ENCODE measurements around the gene NDUFA1. TPM values are rescaled to one million over a fixed set of nuclear protein-coding genes. Genes with fewer than 3 reads are reported as not detected.

The NDUFA1 gene
- total RNA-seq, 4 donors from 2014 or later: 101 to 119 (median 105) TPM

GRCh38 chrX:119852382-119853353 lies 19.0 kb upstream of the NDUFA1 start, which contains the start of gene UPF3B:
TSS of gene UPF3B (minus strand) at chrX:119852963. CDS start at chrX:119852928, 35 bp downstream.
- ATAC-seq (peak; percentile 98 to 99), DNase-seq (peak; percentile 95 to 97)
- H3K9me3 ChIP-seq: no peaks in the 10 kb centered on the region
- in situ Hi-C loops (cut with MboI; ENCODE audit: low sequenced_read_pairs in 4 of 4) (no loop called here), intact Hi-C loops (cut with DNase I; ENCODE audit: low total_unique reads) (loop anchor here (1.0 to 10.0 kb wide), 4 partner anchors 19 to 388 kb away; partner anchors contain the start of genes NDUFA1, RNF113A, RPL39 and SLC25A5)
- no peaks in the 10 kb centered on the region for H3K4me1 ChIP-seq
- peak within 1 kb of the TSS; percentile 75 to 87 (median 76) for H3K4me3 ChIP-seq
- TF ChIP-seq, protein P1, sequence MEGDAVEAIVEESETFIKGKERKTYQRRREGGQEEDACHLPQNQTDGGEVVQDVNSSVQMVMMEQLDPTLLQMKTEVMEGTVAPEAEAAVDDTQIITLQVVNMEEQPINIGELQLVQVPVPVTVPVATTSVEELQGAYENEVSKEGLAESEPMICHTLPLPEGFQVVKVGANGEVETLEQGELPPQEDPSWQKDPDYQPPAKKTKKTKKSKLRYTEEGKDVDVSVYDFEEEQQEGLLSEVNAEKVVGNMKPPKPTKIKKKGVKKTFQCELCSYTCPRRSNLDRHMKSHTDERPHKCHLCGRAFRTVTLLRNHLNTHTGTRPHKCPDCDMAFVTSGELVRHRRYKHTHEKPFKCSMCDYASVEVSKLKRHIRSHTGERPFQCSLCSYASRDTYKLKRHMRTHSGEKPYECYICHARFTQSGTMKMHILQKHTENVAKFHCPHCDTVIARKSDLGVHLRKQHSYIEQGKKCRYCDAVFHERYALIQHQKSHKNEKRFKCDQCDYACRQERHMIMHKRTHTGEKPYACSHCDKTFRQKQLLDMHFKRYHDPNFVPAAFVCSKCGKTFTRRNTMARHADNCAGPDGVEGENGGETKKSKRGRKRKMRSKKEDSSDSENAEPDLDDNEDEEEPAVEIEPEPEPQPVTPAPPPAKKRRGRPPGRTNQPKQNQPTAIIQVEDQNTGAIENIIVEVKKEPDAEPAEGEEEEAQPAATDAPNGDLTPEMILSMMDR (IDR thresholded peaks at IDR 0.05 in 4 of 5, conservative IDR thresholded peaks at IDR 0.05 in 1 of 5): no peak
- peak; percentile 22 to 71 for TF ChIP-seq POLR2A (IDR thresholded peaks at IDR 0.05)
- H3K27ac ChIP-seq: peak within 1 kb of the TSS; percentile 89 to 95 (median 93)
- H3K27me3 ChIP-seq: no peaks in the 10 kb centered on the region
- H3K36me3 ChIP-seq: peaks cover 0 to 9% of the 10 kb centered on the region in 2 donors

DNA sequence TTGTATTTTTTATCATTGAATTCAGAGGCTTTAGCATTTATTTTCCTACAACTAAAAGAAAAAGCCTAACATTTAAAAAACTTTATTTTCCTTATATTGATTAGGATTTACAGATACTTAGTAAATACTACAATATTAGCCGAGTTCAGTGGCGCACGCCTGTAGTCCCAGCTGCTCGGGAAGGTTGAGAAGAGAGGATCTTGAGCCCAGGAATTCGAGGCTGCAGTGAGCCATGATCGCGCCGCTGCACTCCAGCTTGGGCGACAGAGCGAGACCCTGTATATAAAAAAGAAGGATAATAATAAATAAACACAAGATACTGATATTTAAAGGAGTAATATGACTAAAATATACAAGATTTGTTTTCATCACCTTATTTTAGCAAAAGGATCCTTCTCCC lies 18.2 kb upstream of the NDUFA1 start:
- H3K4me1 ChIP-seq: no peaks in the 10 kb centered on the region
- intact Hi-C loops (cut with DNase I; ENCODE audit: low total_unique reads) (loop anchor here (1.0 to 10.0 kb wide), 3 partner anchors 62 to 389 kb away; partner anchors contain the start of genes RPL39 and SLC25A5), in situ Hi-C loops (cut with MboI; ENCODE audit: low sequenced_read_pairs in 4 of 4) (no loop called here)
- H3K9me3 ChIP-seq: no peaks in the 10 kb centered on the region
- peak overlapping the region; percentile 62 to 77 (median 76) for H3K4me3 ChIP-seq
- H3K27ac ChIP-seq: peak overlapping the region; percentile 83 to 95 (median 90)
- DNase-seq: peak in 1 of 2 donors; percentile 12
- peak in 1 of 2 donors; percentile 40 for ATAC-seq
- H3K27me3 ChIP-seq: no peaks in the 10 kb centered on the region
- peaks cover 0 to 9% of the 10 kb centered on the region in 2 donors for H3K36me3 ChIP-seq
- TF ChIP-seq, protein P1 (IDR thresholded peaks at IDR 0.05 in 4 of 5, conservative IDR thresholded peaks at IDR 0.05 in 1 of 5): no peak
- TF ChIP-seq POLR2A (IDR thresholded peaks at IDR 0.05): no peak

GRCh38 chrX:119870626-119871131 lies 953 bp upstream of the NDUFA1 start:
- H3K4me3 ChIP-seq: peak overlapping the region; percentile 69 to 83 (median 76)
- no peaks in the 10 kb centered on the region for H3K9me3 ChIP-seq
- intact Hi-C loops (cut with DNase I; ENCODE audit: low total_unique reads): loop anchor here (1.0 to 10.0 kb wide), 6 partner anchors 18 to 403 kb away; partner anchors contain the start of genes NKAP, RPL39, SLC25A5 and UBE2A
- no peaks in the 10 kb centered on the region for H3K27me3 ChIP-seq
- H3K36me3 ChIP-seq: peaks cover 0 to under 1% of the 10 kb centered on the region in 2 donors
- ATAC-seq: peak; percentile 7 to 15
- peaks cover 6 to 32% of the 10 kb centered on the region in 2 donors for H3K4me1 ChIP-seq
- peak overlapping the region; percentile 93 to 98 (median 94) for H3K27ac ChIP-seq
- TF ChIP-seq, protein P1 (IDR thresholded peaks at IDR 0.05 in 4 of 5, conservative IDR thresholded peaks at IDR 0.05 in 1 of 5): no peak
- no peak for TF ChIP-seq POLR2A (IDR thresholded peaks at IDR 0.05)
- in situ Hi-C loops (cut with MboI; ENCODE audit: low sequenced_read_pairs in 4 of 4): no loop called here
- no peak for DNase-seq

- in situ Hi-C loops (cut with MboI; ENCODE audit: low sequenced_read_pairs in 4 of 4): no loop called here
- DNase-seq (peak in 1 of 2 donors; percentile 13), ATAC-seq (peak; percentile 51 to 80)
- Histone ChIP-seq H3K27me3 (no peaks in the 10 kb centered on the region), H3K4me3 (peak overlapping the region; percentile 69 to 83 (median 76)), H3K27ac (peak overlapping the region; percentile 93 to 98 (median 94)), H3K4me1 (peaks cover 6 to 32% of the 10 kb centered on the region in 2 donors), H3K9me3 (no peaks in the 10 kb centered on the region), H3K36me3 (peaks cover 0 to 3% of the 10 kb centered on the region in 2 donors)
- intact Hi-C loops (cut with DNase I; ENCODE audit: low total_unique reads): loop anchor here (1.0 to 10.0 kb wide), 6 partner anchors 19 to 404 kb away; partner anchors contain the start of genes NKAP, RPL39, SLC25A5 and UBE2A
- TF ChIP-seq, protein P1 (IDR thresholded peaks at IDR 0.05 in 4 of 5, conservative IDR thresholded peaks at IDR 0.05 in 1 of 5): no peak
- TF ChIP-seq POLR2A (IDR thresholded peaks at IDR 0.05): no peak
Measured at GRCh38 chrX:119871245-119871598, 410 bp upstream of the NDUFA1 start.
